Stimulated activated CD4-positive, alpha-beta T cell treated with anti-CD3 and anti-CD28 coated beads, Interleukin-12 subunit alpha, Interleukin-12 subunit beta, amount 100 ng/mL, for 24 hours (primary cell): Measurements from ENCODE around the gene DMAC2.
"Not testable (repeated sequence)": the region's sequence is repeated elsewhere in the genome, so short reads cannot be mapped to it uniquely, and the experiment has no call there.

Source experiments
- DNase-seq, 2 experiments: peaks; one replicate each; pipeline ENCODE4 v3.0.0-alpha.2; 2020; ENCODE audit warnings: low read depth in 2 of 2

The DMAC2 gene

DNA sequence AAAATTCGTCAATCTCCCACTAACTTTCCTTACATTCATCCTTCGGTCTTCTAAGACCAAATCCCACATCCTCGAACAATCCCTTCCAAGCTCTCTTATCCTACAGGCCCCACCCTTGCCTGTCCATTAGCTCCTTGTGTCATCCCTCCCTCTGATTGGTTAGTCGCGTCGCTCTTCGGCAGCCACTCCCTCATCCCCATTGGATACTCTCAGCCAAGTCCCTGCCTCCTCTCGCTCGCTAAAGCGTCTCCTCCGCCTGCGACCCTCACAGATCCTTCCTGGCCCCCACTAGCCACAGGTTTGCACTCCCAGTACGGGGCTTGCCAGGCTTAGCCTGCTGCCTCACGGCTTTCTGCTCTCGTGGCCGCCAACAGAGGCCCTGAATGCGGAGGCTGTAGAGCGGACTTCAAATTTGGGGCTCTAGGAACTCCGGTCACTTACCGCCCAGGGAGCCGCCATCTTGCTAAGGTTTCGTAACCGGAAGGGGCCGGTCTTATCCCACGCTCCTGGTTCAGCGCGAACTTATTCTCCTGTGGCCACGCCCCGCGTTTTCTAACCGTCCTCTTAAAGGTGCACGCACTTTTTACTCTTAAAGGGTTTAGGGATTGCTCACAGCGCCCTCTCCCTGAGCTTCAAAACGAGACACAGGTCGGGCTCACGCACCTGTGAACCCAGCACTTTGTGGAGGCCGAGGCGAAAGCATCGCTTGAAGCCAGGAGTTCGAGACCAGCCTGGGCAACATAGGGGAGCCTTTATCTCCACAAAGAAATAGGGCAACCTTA, at the start of gene DMAC2:
Gene DMAC2, minus strand, starts transcription at position 472 of the 782 bp plus-strand sequence. Its CDS starts 13 bp downstream, at position 459.
- peak; percentile 91 to 97 for DNase-seq

DNA sequence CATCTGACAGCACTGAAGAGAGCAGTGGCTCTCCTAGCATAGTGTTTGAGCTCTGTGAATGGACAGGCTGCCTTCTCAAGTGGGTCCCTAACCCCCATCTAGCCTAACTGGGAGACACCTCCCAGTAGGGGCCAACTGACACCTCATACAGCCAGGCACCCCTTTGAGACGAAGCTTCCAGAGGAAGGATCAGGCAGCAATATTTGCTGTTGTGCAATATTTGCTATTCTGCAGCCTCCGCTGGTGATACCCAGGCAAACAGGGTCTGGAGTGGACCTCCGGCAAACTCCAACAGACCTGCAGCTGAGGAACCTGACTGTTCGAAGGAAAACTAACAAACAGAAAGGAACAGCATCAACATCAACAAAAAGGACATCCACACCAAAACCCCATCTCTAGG, 47.2 kb upstream of the DMAC2 start:
- not testable (repeated sequence) for DNase-seq

DNA sequence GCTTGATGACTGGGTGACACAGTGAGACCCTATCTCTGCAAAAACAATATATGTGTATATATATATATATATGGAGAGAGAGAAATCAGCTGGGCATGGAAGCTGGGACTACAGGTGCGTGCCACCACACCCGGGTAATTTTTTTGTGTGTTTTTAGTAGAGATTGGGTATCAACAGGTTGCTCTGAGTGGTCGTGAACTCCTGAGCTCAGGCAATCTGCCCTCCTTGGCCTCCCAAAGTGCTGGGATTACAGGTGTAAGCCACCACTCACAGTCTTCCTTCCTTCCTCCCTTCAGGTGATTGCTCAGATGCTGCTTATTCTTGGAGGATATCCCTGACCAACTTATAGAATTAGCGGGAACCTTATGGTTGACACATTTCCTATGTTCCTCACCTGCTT, 45.1 kb upstream of the DMAC2 start:
- DNase-seq = no peak

DNA sequence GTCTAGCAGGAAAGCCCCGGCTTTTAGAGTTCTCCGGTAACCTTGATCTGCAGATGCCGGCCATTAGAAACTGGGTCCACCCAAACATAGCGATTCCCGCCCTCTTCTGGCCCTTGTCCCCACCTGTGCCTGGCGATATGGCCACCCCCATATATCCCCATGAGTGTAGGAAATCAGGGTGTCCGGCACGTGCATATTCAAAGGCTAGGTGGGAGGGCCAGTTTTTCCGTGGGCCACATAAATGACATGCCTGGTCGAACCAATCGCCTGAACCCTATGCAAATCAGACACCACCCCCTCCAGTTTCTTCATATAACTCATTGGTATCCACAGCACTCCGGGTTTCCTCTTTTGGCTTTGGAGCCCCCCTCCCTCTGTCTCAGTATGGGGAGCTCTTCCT, 40.6 kb upstream of the DMAC2 start:
- DNase-seq = no peak

DNA sequence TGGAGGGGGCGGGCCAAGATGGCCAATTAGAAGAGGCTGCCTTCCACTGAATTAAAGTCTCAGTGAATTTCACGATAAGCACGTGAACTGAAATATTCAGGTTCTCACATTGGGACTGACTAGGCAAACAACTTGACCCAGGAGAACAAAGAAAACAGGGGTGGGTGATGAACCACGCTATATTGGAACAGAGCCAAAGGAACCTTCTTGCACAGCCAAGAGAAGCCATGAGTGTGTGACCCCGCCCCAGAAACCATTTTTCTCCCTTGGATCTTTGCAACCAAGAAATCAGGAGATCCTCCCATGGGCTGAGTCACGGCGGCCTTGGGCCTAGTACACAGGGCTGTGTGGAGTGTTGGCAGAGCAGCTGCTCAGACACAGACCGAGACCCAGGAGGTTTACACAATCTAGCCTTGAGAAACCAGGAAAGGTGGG, 40.1 kb upstream of the DMAC2 start:
- DNase-seq = no peak

DNA sequence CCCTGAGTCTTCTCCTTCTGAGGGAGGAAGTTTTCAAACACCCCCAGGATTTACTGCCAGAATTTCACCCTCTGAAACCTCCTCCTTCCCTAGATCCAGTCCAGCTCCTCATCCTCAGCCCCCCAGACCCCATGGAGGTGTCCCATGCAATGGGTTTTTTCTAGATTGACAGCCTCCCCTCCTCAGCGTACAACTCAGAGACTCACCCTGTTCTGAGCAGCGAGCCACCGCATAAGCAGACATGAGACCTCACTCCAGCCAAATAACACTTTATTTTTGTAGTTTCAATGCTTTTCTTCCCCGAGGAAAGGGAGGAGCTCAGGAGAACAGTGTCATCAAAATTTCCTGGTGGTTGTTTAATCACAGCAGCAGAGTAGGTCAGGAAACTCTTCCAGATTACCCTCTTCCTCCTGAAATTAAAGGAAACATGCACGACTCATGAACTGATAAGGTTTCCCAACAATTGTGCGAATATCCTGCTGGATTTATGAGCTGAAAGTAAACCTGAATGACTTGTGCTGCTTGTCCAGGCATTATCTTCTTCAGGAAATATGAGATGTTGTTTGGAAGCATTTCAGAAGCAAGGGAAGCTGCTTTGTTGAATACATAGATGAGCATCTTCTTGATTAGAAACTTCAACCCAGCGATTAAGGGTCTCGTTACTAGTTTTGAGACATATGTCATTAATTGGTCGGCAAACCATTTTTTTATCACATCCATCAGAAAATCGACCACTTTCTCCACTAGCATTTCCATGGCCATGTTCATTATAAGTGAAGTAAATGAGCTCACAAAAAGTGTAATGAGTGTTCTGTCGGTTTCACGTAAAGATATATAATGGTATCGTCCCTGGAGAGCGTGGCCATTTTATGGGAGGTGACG, 39.4 kb upstream of the DMAC2 start:
- DNase-seq = no peak

DNA sequence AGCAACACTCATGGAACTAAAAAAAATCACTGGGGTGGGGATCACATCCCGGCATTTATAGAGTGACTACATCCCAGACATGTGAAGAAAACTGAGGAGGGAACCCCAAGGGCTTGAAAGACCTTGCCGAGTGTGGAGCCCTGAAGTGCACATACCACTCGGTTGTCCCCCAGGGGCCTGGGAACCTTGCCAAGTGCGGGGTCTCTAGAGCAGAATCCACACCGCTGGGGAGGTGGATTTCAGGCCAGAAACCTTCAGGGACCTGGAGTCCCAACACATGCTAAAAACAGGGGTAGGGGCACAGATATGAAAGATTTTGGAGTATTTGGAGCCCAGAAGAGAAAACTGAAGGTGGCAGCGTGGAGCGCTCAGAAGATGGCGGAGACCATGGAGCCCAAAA, 38.5 kb upstream of the DMAC2 start:
- DNase-seq = no peak

DNA sequence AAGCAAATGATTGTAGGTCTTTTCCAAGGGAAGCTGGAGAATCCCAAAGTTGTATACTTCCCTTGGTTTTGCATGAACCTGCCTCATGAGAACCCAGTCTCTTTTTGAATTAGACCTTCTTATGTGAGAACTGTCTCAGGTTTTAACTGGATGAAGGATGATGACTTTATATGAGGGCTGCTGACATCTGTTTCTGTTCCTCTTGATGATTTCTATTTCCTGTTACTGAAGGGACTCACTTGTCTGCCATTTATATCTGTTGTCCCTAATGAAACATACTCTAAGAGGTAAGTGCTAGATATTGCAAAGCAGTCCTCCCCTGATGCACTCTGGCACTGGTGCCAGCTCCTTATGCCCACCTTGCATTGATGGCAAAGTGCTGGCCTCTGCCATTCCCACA, 36.9 kb upstream of the DMAC2 start:
- no peak for DNase-seq

DNA sequence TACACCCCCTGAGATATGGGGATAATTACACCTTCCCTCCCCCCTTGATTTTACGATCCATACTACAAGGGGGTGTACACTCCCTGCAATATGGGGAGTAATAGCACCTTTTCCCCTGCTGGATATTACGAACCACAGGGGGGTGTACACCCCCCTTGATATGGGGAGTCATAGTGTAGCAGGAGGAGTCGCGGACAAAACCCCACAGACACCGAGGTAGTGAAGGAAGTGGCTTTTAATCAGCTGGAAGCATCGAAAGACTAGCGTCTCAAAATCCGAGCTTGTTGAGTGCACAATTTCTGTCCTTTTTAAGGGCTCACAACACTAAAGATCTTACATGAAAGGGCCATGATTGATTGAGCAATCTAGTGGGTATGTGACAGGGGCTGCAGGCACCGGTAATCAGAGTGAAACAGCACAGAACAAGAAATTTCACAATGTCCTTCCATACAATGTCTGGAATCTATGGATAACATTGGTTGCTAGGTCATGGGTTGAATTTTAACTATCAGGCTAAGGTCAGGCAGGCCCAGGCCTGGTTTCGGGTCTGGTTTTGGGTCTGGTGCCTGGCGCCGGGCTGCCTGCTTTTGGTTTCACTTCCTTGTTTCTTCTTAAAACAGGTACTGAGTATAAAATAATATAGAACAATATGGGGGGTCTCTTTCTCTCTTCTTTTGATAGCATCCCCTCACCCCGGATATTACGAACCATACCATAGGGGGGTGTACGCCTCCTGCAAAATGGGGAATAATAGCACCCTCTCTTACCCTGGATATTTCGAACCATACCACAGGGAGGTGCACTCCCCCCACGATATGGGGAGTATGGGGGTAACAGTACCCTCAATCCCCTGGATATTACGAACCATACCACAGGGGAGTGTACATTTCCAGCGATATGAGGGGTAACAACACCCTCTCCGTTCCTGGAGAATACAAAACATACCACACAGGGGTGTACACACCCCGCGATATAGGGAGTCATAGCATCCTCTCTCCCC, 23.8 kb upstream of the DMAC2 start:
- DNase-seq = not testable (repeated sequence)

DNA sequence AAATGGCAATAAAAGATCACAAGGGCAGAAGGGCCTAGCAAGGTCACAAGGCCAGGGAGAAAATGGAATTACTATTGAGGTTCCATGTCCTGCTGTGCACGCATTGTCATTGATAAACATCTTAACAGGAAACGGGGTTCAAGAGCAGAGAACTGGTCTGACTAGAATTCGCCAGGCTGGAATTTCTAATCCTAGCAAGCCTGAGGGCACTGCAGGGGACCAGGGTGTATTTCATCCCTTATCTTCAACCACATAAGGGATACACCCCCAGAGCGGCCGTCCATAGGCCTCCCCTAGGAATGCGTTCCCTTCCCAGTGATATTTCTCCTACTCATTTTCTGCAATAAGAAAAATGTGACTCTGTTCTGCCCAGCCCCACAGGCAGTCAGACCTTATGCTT, 22.8 kb upstream of the DMAC2 start:
- no peak for DNase-seq

DNA sequence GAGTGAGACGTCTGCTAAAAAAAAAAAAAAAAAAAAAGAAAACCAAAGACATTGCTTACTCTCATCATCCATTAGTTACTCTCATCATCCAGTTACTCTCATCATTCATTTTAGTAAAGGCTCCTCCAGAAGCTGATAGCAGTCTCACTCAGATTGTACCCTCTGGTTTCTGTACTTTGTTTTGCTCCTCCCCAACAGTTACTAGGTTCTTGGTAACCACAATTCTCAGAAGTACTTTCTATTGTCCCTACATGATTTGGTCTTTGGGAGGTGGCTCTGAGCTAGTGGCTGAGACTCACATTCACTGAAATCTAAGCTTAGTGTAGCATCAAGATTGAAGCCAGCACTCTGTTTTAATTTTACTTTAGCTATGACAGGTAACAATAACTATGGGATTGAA, 17.5 kb upstream of the DMAC2 start:
- DNase-seq = no peak

DNA sequence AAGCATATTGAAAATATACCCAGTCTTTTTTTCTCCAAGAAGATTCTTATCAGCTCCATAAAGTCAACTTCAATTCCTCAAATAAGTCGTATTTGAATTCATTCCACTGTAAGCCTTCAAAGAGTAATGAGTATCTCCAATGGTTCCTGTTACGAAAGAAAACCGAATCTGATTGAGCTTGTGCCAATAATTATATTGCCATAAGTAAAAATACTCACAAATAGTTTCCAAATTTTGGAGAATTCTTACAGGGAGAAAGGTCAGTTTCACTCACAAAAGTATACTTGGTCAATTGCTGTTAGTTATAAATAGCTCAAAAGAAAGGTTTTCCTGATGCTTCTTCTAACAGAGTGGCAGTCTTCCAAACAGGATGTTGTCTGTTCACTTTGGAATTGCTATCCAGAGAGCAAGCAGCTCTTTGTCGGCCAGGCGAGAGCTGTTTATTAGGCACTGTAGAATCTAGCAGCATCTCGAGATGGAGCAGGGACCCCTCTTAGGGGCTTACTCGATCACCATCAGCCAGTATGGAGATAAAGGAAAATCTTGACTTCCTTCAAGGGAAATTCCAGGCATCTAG, 16.7 kb upstream of the DMAC2 start:
- no peak for DNase-seq

DNA sequence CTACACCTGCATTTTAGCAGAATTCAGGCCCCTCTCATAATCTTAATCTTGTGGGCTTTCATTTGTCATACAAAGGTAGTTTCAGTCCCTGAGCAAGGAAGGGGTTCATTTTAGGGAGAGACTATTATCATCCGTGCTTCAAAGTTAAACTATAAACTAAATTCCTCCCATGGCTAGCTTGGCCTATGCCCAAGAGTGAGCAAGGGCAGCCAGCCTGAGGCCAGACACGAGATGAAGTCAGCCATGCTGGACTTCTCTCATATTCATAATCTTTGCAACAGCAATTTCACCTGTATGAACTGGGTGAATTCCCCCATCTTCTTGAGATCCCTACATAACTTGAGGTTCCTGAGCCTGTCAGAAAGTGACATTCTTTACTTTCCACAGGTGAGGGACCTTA, 16.2 kb upstream of the DMAC2 start:
- no peak for DNase-seq

DNA sequence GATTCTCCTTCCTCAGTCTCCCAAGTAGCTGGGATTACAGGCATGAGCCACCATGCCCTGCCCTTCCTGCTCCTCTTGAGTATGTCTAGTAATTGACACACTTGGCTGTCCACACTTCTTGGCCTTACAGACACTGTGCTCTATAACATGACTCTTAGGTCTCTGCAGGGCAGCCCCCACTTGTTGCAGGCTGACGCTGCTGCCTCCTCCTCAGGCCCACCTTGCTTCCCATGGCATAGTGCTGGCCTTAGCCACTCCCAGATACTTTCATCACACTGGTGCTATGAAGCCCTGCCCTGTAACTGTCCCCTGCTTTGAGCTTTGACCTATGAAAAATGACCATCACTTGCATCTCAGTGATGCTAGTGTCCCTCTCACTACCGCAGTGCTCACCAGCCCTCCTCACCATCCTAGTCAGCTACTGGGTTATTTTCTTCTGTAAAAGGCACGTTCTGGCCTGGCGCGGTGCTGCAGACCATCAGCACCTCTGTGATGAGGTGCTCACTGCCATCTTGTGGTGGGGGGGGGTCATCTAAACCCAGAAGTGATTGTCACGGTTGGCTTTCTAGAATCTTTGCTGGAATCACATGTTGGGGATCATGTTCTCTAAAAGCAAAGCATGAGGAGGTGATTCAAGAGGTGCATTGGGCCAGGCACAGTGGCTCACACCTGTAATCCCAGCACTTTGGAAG, 13.0 kb upstream of the DMAC2 start:
- DNase-seq = no peak

DNA sequence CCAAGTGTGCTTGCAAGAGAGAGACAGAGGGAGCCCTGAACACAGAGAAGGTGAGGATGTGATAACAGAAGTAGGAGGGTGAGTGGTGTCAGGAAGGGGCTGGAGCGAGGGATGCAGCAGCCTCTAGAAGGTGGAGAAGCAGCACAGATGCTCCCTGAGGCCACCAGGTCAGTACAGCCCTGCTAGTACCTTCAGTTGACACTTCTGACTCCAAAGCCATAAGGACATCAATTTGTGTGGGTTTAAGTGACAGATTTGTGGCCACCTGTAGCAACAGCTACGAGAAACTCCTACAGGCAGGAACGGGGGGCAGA, 10.1 kb upstream of the DMAC2 start:
- no peak for DNase-seq

DNA sequence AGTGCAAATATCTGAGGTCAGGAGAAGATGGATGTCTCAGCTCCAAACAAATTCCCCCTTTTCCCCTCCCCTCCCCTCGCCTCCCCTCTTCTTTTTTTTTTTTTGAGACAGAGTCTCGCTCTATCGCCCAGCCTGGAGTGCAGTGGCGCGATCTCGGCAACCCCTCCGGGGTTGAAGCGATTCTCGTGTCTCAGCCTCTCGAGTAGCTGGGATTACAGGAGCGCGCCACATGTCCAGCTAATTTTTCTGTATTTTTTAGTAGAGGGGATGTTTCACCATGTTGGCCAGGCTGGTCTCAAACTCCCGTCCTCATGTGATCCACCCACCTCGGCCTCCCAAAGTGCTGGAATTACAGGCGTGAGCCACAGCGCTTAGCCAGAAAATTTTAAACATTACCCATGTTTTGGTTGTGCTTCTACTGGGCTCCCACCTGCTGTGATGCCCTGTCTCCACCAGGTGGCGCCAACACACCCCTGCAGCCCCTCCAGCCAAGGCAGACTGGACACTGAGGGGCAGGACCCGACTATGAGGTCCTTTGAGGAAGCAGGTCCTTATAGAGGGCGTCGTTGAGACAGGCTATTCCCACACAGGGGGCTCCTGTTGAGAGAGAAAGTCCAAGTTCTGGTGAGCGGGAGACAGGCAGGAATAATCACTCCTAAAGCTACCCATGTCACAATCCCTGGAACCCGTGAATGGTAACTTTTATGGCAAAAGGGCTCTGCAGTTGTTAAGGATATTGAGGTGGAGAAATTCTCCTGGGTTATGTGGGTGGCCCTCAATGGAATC, 9.6 kb upstream of the DMAC2 start:
- DNase-seq = peak; percentile 49 to 59

DNA sequence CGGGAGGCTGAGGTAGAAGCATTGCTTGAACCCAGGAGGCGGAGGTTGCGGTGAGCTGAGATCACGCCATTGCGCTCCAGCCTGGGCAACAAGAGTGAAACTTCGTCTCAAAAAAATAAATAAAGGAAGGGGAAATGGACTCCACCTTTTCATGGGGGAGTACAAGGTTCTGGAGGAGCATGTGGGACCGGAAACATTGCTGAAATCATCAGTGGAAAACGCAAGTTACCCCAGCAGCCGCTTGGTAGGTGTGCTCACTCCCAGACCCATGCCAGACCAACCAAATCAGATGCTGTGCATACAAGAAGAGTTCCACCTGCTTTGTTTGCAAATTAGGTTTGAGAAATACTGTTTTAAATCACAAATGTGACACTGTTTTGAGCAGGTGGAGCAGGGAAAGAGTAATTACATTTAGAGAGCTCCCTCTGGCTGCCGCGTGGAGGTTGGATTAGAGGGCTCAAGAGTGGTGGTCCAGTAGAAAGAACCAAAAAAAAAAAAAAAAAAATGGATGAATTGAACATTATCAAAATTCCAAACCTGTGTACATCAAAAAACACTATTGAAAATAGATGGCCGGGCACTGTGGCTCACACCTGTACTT, 8.1 kb upstream of the DMAC2 start:
- no peak for DNase-seq

DNA sequence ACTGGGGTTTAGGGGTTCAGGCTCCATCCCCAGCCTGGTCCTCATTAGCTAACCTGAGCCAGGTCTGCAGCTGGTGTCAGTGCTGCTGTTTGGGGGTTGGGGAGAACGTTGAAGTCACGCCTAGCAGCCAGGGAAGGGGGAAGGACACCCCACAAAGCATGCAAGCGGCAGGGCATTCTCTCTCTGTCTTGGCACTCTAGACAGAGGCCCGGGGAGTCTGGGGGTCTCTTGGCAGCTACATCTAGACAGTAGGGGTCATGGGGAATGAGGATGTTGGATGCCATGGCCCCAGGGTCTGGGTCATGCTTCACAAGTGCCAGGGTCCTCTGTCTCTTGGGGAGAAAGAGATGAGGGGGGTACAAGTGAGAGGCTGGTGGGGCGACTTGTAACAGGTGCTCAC, 5.9 kb upstream of the DMAC2 start:
- no peak for DNase-seq

DNA sequence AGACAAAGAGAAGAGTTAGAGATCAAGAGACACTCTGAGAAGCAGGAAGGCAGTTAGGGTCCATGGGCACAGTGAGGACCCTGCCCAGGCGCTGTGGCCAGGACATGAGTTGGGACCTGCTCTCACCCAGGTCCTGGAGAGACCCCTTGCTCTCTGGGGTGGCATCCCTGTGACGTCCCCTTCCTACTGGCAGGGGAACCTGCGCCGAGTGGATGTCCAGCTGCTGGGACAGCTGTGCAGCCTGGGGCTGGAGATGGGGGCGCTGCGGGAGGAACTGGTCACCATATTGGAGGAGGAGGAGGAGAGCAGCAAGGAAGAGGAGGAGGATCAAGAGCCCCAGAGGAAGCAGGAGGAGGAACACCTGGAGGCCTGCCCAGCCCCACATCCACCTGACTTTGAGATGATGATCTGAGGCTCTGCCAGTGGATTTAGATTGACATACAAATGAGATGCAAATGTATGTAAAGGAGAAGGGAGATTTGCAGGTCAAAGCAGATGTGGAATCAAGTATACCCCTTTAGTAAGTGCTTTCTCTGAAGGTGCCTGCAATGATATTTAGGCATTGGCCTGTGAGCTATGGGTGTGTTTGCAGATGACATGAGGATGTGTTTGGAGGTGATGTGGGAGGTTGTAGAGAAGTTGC, 4.2 kb upstream of the DMAC2 start:
- DNase-seq = no peak
